Neutrophil (primary cell): ENCODE data around the gene USP48.

Experiments used
- H3K27ac ChIP-seq: fragments of 200-600 bp; sonication (generic); 2 replicates; pipeline ENCODE4 v1.5.1; 2016; ENCODE audit warnings: mild to moderate bottlenecking, moderate library complexity
- H3K27me3 ChIP-seq: fragments of 200-600 bp; sonication (generic); 2 replicates; pipeline ENCODE4 v1.6.0; 2016; ENCODE audit warnings: mild to moderate bottlenecking
- H3K36me3 ChIP-seq: fragments of 200-600 bp; sonication (generic); 2 replicates; pipeline ENCODE4 v1.5.1; 2017
- H3K4me1 ChIP-seq, 2 experiments: fragments of 200-600 bp in 1 of 2; sonication (generic) in 1 of 2; 1 replicate in 1 of 2; 2 replicates in 1 of 2; pipeline versions ENCODE4 v1.5.1 to v1.6.1; 2013 to 2016; ENCODE audit warnings: low read depth in 1 of 2, low read length in 1 of 2, mild to moderate bottlenecking in 1 of 2, moderate library complexity in 1 of 2; ENCODE audit not compliant: control insufficient read depth in 1 of 2, insufficient read depth in 1 of 2
- H3K4me3 ChIP-seq, 2 experiments: fragments of 200-600 bp in 1 of 2; sonication (generic) in 1 of 2; 1 replicate in 1 of 2; 2 replicates in 1 of 2; pipeline ENCODE4 v1.5.1; 2013 to 2016; ENCODE audit warnings: low read depth in 1 of 2, low read length in 1 of 2, mild to moderate bottlenecking in 1 of 2, moderate library complexity in 1 of 2
- H3K9me3 ChIP-seq: fragments of 200-600 bp; sonication (generic); 2 replicates; pipeline ENCODE4 v1.5.1; 2016
- TF ChIP-seq, protein P1 (sequence below): fragments of 200-600 bp; sonication (generic); IDR thresholded peaks from 2 replicates; pipeline ENCODE4 v1.5.1; 2016; ENCODE audit warnings: antibody characterized with exemption

The USP48 gene

DNA sequence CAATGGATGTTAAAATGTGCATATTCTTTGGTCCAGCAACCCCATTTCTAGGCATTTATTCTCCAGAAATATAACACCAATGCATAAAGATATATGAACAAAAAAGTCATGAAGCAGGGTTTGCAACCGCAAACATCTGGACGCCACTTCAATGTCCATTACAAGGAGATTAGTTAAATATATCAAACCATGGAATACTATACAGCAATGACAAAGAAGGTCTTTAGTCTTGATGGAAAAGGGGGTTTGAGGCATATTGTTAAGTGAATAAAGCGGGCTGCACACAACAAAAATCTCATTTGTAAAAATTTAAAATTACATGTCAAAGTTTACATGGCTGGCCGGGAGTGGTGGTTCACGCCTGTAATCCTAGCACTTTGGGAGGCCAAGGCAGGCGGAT is 145.4 kb downstream of the USP48 start:
- Histone ChIP-seq H3K4me1 (no peaks in the 10 kb centered on the region), H3K27ac (no peak overlapping the region)

DNA sequence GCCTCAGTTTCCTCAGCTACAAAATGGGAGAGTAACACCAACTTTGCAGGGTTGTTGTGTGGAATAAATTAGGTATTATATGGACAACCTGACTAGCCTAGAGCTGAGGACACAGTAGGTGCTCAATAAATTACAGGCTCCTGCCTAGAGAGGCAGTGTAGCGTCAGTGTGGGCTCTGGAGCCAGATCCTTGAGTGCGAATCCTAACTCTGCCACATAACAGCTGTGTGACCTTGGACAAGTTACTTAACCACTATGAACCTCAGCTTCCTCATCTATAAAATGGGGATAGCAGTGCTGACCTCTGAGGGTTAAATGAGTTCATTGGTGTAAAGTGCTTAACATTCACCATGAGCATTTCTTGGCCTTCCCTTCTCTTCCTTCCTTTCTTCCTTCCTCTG is 146.9 kb downstream of the USP48 start:
- Histone ChIP-seq H3K36me3 (no peaks in the 10 kb centered on the region), H3K4me3 (no peak overlapping the region), H3K9me3 (no peaks in the 10 kb centered on the region), H3K27me3 (peaks cover 9% of the 10 kb centered on the region), H3K27ac (no peak overlapping the region), H3K4me1 (no peaks in the 10 kb centered on the region)
- TF ChIP-seq, protein P1, sequence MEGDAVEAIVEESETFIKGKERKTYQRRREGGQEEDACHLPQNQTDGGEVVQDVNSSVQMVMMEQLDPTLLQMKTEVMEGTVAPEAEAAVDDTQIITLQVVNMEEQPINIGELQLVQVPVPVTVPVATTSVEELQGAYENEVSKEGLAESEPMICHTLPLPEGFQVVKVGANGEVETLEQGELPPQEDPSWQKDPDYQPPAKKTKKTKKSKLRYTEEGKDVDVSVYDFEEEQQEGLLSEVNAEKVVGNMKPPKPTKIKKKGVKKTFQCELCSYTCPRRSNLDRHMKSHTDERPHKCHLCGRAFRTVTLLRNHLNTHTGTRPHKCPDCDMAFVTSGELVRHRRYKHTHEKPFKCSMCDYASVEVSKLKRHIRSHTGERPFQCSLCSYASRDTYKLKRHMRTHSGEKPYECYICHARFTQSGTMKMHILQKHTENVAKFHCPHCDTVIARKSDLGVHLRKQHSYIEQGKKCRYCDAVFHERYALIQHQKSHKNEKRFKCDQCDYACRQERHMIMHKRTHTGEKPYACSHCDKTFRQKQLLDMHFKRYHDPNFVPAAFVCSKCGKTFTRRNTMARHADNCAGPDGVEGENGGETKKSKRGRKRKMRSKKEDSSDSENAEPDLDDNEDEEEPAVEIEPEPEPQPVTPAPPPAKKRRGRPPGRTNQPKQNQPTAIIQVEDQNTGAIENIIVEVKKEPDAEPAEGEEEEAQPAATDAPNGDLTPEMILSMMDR: no peak

More for the DNA sequence above, 145.4 kb downstream of the USP48 start:
- Histone ChIP-seq H3K4me3 (no peak overlapping the region), H3K36me3 (no peaks in the 10 kb centered on the region), H3K27me3 (peaks cover 9% of the 10 kb centered on the region), H3K9me3 (no peaks in the 10 kb centered on the region)
- TF ChIP-seq, protein P1: no peak

DNA sequence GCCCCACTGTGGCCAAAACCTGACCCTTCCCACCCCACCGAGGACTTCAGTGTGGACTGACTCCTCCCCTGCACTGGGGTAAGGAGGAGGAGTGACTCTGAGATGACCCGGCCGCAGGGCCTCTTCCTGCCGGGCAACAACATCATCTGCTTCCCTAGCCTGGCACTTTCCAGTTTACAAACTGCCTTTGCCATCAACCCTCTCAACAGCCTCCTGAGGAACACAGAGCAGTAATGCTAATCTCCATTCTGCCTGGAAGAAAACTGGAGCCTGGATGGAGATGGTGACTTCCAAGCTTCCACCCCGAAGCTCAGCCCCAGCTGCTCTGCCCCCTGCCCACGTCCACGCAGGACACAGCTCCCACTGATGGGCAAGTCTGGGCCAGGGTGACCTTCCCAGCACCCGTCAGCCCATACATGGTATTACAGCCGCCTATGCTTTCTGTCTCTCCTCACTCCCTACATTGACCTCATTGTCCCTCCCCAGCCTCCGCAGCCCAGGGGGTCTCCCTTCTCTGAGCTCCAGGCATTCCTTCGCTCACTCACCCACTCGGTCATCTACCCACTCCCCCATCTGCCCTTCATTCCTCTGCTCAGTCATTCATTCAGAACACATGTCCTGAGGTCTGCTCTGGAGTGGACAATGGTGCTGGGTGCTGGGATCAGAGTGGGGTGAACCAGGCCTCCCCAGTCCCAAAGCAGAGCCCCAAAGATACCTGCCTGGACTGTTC is 148.0 kb downstream of the USP48 start:
- H3K27ac ChIP-seq: no peak overlapping the region
- no peak overlapping the region for H3K4me3 ChIP-seq
- H3K9me3 ChIP-seq: no peaks in the 10 kb centered on the region
- TF ChIP-seq, protein P1: no peak
- H3K27me3 ChIP-seq: peaks cover 13% of the 10 kb centered on the region
- no peaks in the 10 kb centered on the region for H3K36me3 ChIP-seq
- no peaks in the 10 kb centered on the region for H3K4me1 ChIP-seq

DNA sequence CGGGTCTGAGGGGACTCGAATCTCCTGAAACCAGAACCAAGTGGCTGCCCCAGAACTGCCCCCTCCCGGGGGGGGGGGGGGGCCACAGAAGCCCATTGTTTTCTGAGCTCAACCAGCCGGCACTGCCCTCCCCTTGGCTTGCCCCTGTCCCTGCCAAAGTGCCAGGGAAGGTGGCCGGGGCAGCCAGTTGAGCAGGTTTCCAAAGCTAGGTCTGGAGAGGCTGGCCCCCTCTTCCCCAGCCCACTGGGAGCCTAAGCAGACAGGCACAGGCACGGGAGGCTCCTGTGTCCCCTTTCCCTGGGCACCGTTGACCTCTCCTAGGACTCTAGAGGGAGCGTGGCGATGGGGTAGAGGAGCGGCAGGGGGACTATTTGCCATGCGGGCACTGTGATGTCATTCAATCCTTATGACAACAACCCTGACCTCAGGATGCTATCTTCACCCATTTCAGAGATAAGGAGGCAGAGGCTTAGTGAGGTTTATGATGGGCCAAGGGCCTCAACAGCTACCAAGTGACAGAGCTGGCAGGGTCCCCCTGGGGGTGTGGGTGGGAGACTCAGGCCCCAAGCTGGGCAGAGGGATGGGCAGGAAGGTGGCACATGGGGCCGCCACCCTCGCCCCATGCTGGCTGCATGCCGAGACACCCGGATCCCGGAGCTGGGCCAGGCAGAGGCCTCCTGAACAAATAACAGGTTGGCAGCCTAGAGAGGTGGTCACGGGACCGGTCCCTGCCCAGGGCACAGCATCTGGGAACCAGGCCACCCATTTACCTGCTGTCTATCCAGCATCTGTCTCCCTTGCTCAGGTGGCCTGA is 148.8 kb downstream of the USP48 start:
- Histone ChIP-seq H3K4me1 (no peaks in the 10 kb centered on the region), H3K27me3 (peaks cover 18% of the 10 kb centered on the region), H3K9me3 (no peaks in the 10 kb centered on the region), H3K27ac (no peak overlapping the region), H3K4me3 (no peak overlapping the region), H3K36me3 (no peaks in the 10 kb centered on the region)
- TF ChIP-seq, protein P1: no peak

DNA sequence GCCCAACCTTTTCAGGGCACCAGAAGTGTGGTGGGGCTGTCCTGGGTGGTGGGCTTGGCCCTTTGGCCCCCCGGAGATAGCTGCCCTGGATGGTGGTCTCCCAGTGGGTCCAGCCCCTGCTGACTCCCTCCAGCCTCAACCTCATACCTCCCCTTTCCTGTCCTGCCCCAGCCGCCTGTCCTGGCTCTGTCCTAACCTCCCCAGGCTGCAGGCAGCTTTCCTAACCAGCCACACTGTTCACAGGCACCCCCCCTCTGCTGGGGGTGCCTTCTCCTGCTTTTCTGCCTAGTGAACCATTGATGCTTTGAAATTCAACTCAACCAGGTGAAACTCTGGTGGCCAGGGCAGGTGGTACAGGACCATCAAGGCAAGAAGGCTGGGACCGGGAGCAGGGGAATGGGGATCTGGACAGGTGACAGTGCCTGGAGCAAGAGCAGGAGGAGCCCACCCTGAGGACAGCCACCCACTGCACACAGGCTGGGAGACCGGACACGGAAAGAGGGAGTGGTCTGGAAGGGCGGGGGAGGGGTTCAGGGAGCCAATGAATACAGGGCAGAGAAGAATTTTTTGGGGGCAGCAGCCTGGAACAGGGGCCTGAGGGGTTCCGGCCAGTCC is 149.7 kb downstream of the USP48 start:
- Histone ChIP-seq H3K27ac (no peak overlapping the region), H3K27me3 (peaks cover 19% of the 10 kb centered on the region), H3K4me1 (no peaks in the 10 kb centered on the region), H3K9me3 (no peaks in the 10 kb centered on the region), H3K36me3 (no peaks in the 10 kb centered on the region), H3K4me3 (no peak overlapping the region)
- TF ChIP-seq, protein P1: no peak
